ENCODE data around the gene NPHP1. TPM values are rescaled to one million over a fixed set of nuclear protein-coding genes. Genes with fewer than 3 reads are reported as not detected.
"Not testable (repeated sequence)": the region's sequence is repeated elsewhere in the genome, so short reads cannot be mapped to it uniquely, and the experiment has no call there.

Gene NPHP1
- polyA plus RNA-seq, 4 donors = 12.2 to 23.1 (median 18.4) TPM

- DNase-seq (ENCODE audit: low read depth in 4 of 4, low spot score in 2 of 4) = no peak
Observed at GRCh38 chr2:110105608-110106467, 99.0 kb downstream of the NPHP1 start.

- DNase-seq (ENCODE audit: low read depth in 4 of 4, low spot score in 2 of 4) = no peak
Observed at GRCh38 chr2:110105183-110105582, 99.6 kb downstream of the NPHP1 start.

- DNase-seq (ENCODE audit: low read depth in 4 of 4, low spot score in 2 of 4) = no peak
Observed at GRCh38 chr2:110104025-110104771, 100.6 kb downstream of the NPHP1 start.

- no peak for DNase-seq (ENCODE audit: low read depth in 4 of 4, low spot score in 2 of 4)
Observed at GRCh38 chr2:110103061-110103961, 101.5 kb downstream of the NPHP1 start.

GRCh38 chr2:110101901-110102803 is 102.7 kb downstream of the NPHP1 start:
- no peak for DNase-seq (ENCODE audit: low read depth in 4 of 4, low spot score in 2 of 4)

- DNase-seq (ENCODE audit: low read depth in 4 of 4, low spot score in 2 of 4) = peak in 1 of 4 donors; percentile 52
Observed at GRCh38 chr2:110101280-110101844, 103.5 kb downstream of the NPHP1 start.

- DNase-seq (ENCODE audit: low read depth in 4 of 4, low spot score in 2 of 4) = not testable (repeated sequence)
Observed at GRCh38 chr2:110100880-110101279, 103.9 kb downstream of the NPHP1 start.

GRCh38 chr2:110100480-110100879 is 104.3 kb downstream of the NPHP1 start:
- DNase-seq (ENCODE audit: low read depth in 4 of 4, low spot score in 2 of 4) = no peak

GRCh38 chr2:110099471-110100225 is 105.2 kb downstream of the NPHP1 start:
- no peak for DNase-seq (ENCODE audit: low read depth in 4 of 4, low spot score in 2 of 4)

- no peak for DNase-seq (ENCODE audit: low read depth in 4 of 4, low spot score in 2 of 4)
Observed at GRCh38 chr2:110099038-110099425, 105.8 kb downstream of the NPHP1 start.

GRCh38 chr2:110097506-110098220 is 107.2 kb downstream of the NPHP1 start:
- no peak for DNase-seq (ENCODE audit: low read depth in 4 of 4, low spot score in 2 of 4)

GRCh38 chr2:110095994-110096633 is 108.7 kb downstream of the NPHP1 start:
- no peak for DNase-seq (ENCODE audit: low read depth in 4 of 4, low spot score in 2 of 4)

- DNase-seq (ENCODE audit: low read depth in 4 of 4, low spot score in 2 of 4) = not testable (repeated sequence)
Observed at GRCh38 chr2:110094884-110095534, 109.8 kb downstream of the NPHP1 start.

- not testable (repeated sequence) for DNase-seq (ENCODE audit: low read depth in 4 of 4, low spot score in 2 of 4)
Observed at GRCh38 chr2:110093924-110094323, 110.9 kb downstream of the NPHP1 start.

GRCh38 chr2:110090164-110090563 is 114.6 kb downstream of the NPHP1 start:
- not testable (repeated sequence) for DNase-seq (ENCODE audit: low read depth in 4 of 4, low spot score in 2 of 4)

- not testable (repeated sequence) for DNase-seq (ENCODE audit: low read depth in 4 of 4, low spot score in 2 of 4)
Observed at GRCh38 chr2:110083757-110084156, 121.1 kb downstream of the NPHP1 start.

- DNase-seq (ENCODE audit: low read depth in 4 of 4, low spot score in 2 of 4) = not testable (repeated sequence)
Observed at GRCh38 chr2:110083162-110083561, 121.7 kb downstream of the NPHP1 start.
